Fibroblast of skin of left quadriceps (primary cell): ENCODE results near the gene IL5.
"Not testable (repeated sequence)": the region's sequence is repeated elsewhere in the genome, so short reads cannot be mapped to it uniquely, and the experiment has no call there.

Source experiments
- DNase-seq, 2 experiments: peaks; one replicate each; pipeline ENCODE4 v3.0.0-alpha.2; 2013; ENCODE audit warnings: low read depth in 2 of 2

IL5 gene

GRCh38 chr5:132543472-132544201, at the start of gene IL5:
TSS of gene IL5 (minus strand) at chr5:132543522. CDS start at chr5:132543478, 44 bp downstream.
- DNase-seq: no peak

- DNase-seq: no peak
Measured at GRCh38 chr5:132592521-132592920, 49.2 kb upstream of the IL5 start.

GRCh38 chr5:132591145-132591544, 47.8 kb upstream of the IL5 start:
- DNase-seq: no peak

- DNase-seq: no peak
Measured at GRCh38 chr5:132589467-132589866, 46.1 kb upstream of the IL5 start.

GRCh38 chr5:132586063-132586462, 42.7 kb upstream of the IL5 start:
- no peak for DNase-seq

GRCh38 chr5:132584560-132584959, 41.2 kb upstream of the IL5 start:
- DNase-seq: not testable (repeated sequence)

GRCh38 chr5:132576123-132576522, 32.8 kb upstream of the IL5 start:
- DNase-seq: no peak

GRCh38 chr5:132566657-132567056, 23.3 kb upstream of the IL5 start:
- DNase-seq: no peak

GRCh38 chr5:132564555-132564954, 21.2 kb upstream of the IL5 start:
- not testable (repeated sequence) for DNase-seq

GRCh38 chr5:132561601-132562000, 18.3 kb upstream of the IL5 start:
- DNase-seq: no peak

- DNase-seq: no peak
Measured at GRCh38 chr5:132559383-132560060, 16.2 kb upstream of the IL5 start.

- DNase-seq: no peak
Measured at GRCh38 chr5:132557478-132558172, 14.3 kb upstream of the IL5 start.

- peak; percentile 70 to 75 for DNase-seq
Measured at GRCh38 chr5:132556763-132557477, 13.6 kb upstream of the IL5 start, which contains the start of gene RAD50. TSS of gene RAD50 (plus strand) at chr5:132556977. CDS start at chr5:132557325, 348 bp downstream.

- DNase-seq: no peak
Measured at GRCh38 chr5:132556153-132556762, 12.9 kb upstream of the IL5 start.

GRCh38 chr5:132549576-132549975, 6.3 kb upstream of the IL5 start:
- no peak for DNase-seq

- DNase-seq: not testable (repeated sequence)
Measured at GRCh38 chr5:132548834-132549233, 5.5 kb upstream of the IL5 start.

GRCh38 chr5:132547269-132547668, 3.9 kb upstream of the IL5 start:
- DNase-seq: no peak

- no peak for DNase-seq
Measured at GRCh38 chr5:132546108-132546507, 2.8 kb upstream of the IL5 start.

GRCh38 chr5:132540764-132541163, 2.6 kb downstream of the IL5 start:
- DNase-seq: no peak

GRCh38 chr5:132540149-132540548, 3.2 kb downstream of the IL5 start:
- DNase-seq: no peak

- no peak for DNase-seq
Measured at GRCh38 chr5:132539716-132540115, 3.6 kb downstream of the IL5 start.

GRCh38 chr5:132530946-132531345, 12.4 kb downstream of the IL5 start:
- DNase-seq: no peak
